DOHH2 (cell line): ENCODE measurements around the gene PRDM16.

ENCODE experiments used
- H3F3A ChIP-seq: fragments of 200-600 bp; sonication (generic), shearing (Covaris generic); 2 replicates; pipeline ENCODE4 v1.6.0; 2016; ENCODE audit warnings: antibody characterized with exemption, mild to moderate bottlenecking; ENCODE audit not compliant: control insufficient read depth, insufficient read depth
- H3K27ac ChIP-seq: fragments of 200-600 bp; sonication (generic); 2 replicates; pipeline ENCODE4 v1.5.1; 2014; ENCODE audit warnings: low read depth, mild to moderate bottlenecking, low read length, moderate library complexity
- H3K27me3 ChIP-seq: fragments of 200-600 bp; sonication (generic); 2 replicates; pipeline ENCODE4 v1.6.1; 2014; ENCODE audit warnings: mild to moderate bottlenecking, low read length, mixed read lengths; ENCODE audit not compliant: control insufficient read depth
- H3K36me3 ChIP-seq: fragments of 200-600 bp; sonication (generic); 2 replicates; pipeline ENCODE4 v1.6.1; 2014; ENCODE audit warnings: mild to moderate bottlenecking, low read length, moderate library complexity, mixed read lengths; ENCODE audit not compliant: control insufficient read depth
- H3K4me1 ChIP-seq: fragments of 200-600 bp; sonication (generic); 2 replicates; pipeline ENCODE4 v1.6.1; 2014; ENCODE audit warnings: mild to moderate bottlenecking, low read length, mixed read lengths; ENCODE audit not compliant: control insufficient read depth
- H3K4me2 ChIP-seq: fragments of 200-600 bp; sonication (generic); 2 replicates; pipeline ENCODE4 v1.6.0; 2014; ENCODE audit warnings: mild to moderate bottlenecking, low read length, moderate library complexity
- H3K4me3 ChIP-seq: fragments of 200-600 bp; sonication (generic); 2 replicates; pipeline ENCODE4 v1.5.1; 2014; ENCODE audit warnings: mild to moderate bottlenecking, low read length, mixed read lengths
- H3K79me2 ChIP-seq: fragments of 200-600 bp; sonication (generic); 2 replicates; pipeline ENCODE4 v1.6.1; 2014; ENCODE audit warnings: mild to moderate bottlenecking, low read length, mixed read lengths; ENCODE audit not compliant: control insufficient read depth
- H3K9me2 ChIP-seq: fragments of 200-600 bp; sonication (generic); replicated peaks from 2 replicates; pipeline ENCODE4 v1.6.1; 2014; ENCODE audit warnings: mild to moderate bottlenecking, low read length, mixed read lengths; ENCODE audit not compliant: control insufficient read depth
- H3K9me3 ChIP-seq: fragments of 200-600 bp; sonication (generic); 2 replicates; pipeline ENCODE4 v1.6.1; 2014; ENCODE audit warnings: antibody characterized with exemption, low read length, mixed read lengths; ENCODE audit not compliant: control insufficient read depth, insufficient read depth
- H4K20me1 ChIP-seq: fragments of 200-600 bp; sonication (generic); 2 replicates; pipeline ENCODE4 v1.6.0; 2014; ENCODE audit warnings: low read depth, mild to moderate bottlenecking, antibody characterized with exemption, low read length, moderate library complexity; ENCODE audit not compliant: control insufficient read depth, insufficient read depth
- CTCF ChIP-seq: fragments of 200-600 bp; sonication (generic); IDR thresholded peaks from one replicate; pipeline ENCODE4 v1.5.1; 2014; ENCODE audit warnings: antibody characterized with exemption, mild to moderate bottlenecking, low read depth, low read length; ENCODE audit not compliant: poor library complexity, severe bottlenecking
- EZH2phosphoT487 ChIP-seq: fragments of 200-600 bp; sonication (generic); IDR thresholded peaks from 2 replicates; pipeline ENCODE4 v1.6.1; 2017; ENCODE audit warnings: borderline replicate concordance, mild to moderate bottlenecking, antibody characterized with exemption, low read length, moderate library complexity, mixed read lengths

Gene PRDM16

GRCh38 chr1:3113741-3114056 lies 44.7 kb downstream of the PRDM16 start:
- H3K27ac ChIP-seq = no peak overlapping the region
- H3F3A ChIP-seq = no peaks in the 10 kb centered on the region; the same call in 1 of the 2 replicates
- H3K4me2 ChIP-seq = no peak overlapping the region
- no peaks in the 10 kb centered on the region for H4K20me1 ChIP-seq
- no peaks in the 10 kb centered on the region for H3K79me2 ChIP-seq
- no peaks in the 10 kb centered on the region for H3K4me1 ChIP-seq
- peaks cover 29% of the 10 kb centered on the region; the same call in 1 of the 2 replicates for H3K9me3 ChIP-seq
- no peak overlapping the region for H3K4me3 ChIP-seq
- H3K36me3 ChIP-seq = no peaks in the 10 kb centered on the region
- TF ChIP-seq CTCF = no peak
- TF ChIP-seq EZH2phosphoT487 = no peak
- H3K9me2 ChIP-seq = no peaks in the 10 kb centered on the region
- H3K27me3 ChIP-seq = no peaks in the 10 kb centered on the region

- TF ChIP-seq CTCF (no peak), EZH2phosphoT487 (no peak)
- H4K20me1 ChIP-seq = no peaks in the 10 kb centered on the region
- H3K27me3 ChIP-seq = no peaks in the 10 kb centered on the region
- H3K4me1 ChIP-seq = no peaks in the 10 kb centered on the region
- no peak overlapping the region for H3K4me2 ChIP-seq
- no peaks in the 10 kb centered on the region for H3K79me2 ChIP-seq
- no peaks in the 10 kb centered on the region for H3K9me2 ChIP-seq
- peaks cover 29% of the 10 kb centered on the region; the same call in 1 of the 2 replicates for H3K9me3 ChIP-seq
- H3K36me3 ChIP-seq = no peaks in the 10 kb centered on the region
- no peak overlapping the region for H3K27ac ChIP-seq
- H3K4me3 ChIP-seq = no peak overlapping the region
- H3F3A ChIP-seq = no peaks in the 10 kb centered on the region; the same call in 1 of the 2 replicates
Measured at GRCh38 chr1:3114131-3114744, 45.2 kb downstream of the PRDM16 start.

GRCh38 chr1:3114846-3115245 lies 45.8 kb downstream of the PRDM16 start:
- Histone ChIP-seq H4K20me1 (no peaks in the 10 kb centered on the region), H3K9me3 (peaks cover 29% of the 10 kb centered on the region; the same call in 1 of the 2 replicates), H3K79me2 (no peaks in the 10 kb centered on the region), H3K9me2 (no peaks in the 10 kb centered on the region), H3F3A (no peaks in the 10 kb centered on the region; the same call in 1 of the 2 replicates), H3K4me3 (no peak overlapping the region), H3K27ac (no peak overlapping the region), H3K27me3 (no peaks in the 10 kb centered on the region), H3K4me1 (no peaks in the 10 kb centered on the region), H3K36me3 (no peaks in the 10 kb centered on the region), H3K4me2 (no peak overlapping the region)
- no peak for TF ChIP-seq EZH2phosphoT487
- TF ChIP-seq CTCF = no peak
